Lower leg skin (tissue), 3 donors: ENCODE measurements around the gene ZBTB20.

Experiments
- CTCF ChIP-seq, 3 donors: fragments of 450-650 bp; IDR thresholded peaks; one replicate each; pipeline ENCODE4 v1.5.1; 2016; ENCODE audit warnings: antibody characterized with exemption in 3 of 3, mild to moderate bottlenecking in 3 of 3, moderate library complexity in 2 of 3
- POLR2A ChIP-seq, 2 donors: fragments of 450-650 bp; IDR thresholded peaks; one replicate each; pipeline ENCODE4 v1.6.1; 2016 to 2017; ENCODE audit warnings: antibody characterized with exemption in 2 of 2, mild to moderate bottlenecking in 1 of 2, moderate library complexity in 1 of 2

GRCh38 chr3:114685161-114685560 is 461.9 kb downstream of the ZBTB20 start:
- TF ChIP-seq CTCF (IDR thresholded peaks at IDR 0.05) (no peak), POLR2A (IDR thresholded peaks at IDR 0.05) (no peak)
